Right atrium auricular region (tissue), 2 donors: ENCODE data around the gene TNS1. TPM values are rescaled to one million over a fixed set of nuclear protein-coding genes. Genes with fewer than 3 reads are reported as not detected.

Experiments
- DNase-seq: peaks from one replicate; pipeline ENCODE4 v3.0.0-alpha.2; 2019; ENCODE audit warnings: low spot score
- H3K27ac ChIP-seq, 2 donors: fragments of 200-600 bp; sonication (generic); 1 replicate in 1 of 2; 2 replicates in 1 of 2; pipeline ENCODE4 v1.5.1; 2016 to 2019
- H3K27me3 ChIP-seq, 2 donors: fragments of 200-600 bp; sonication (generic); one replicate each; pipeline versions ENCODE4 v1.5.1 to v1.6.0; 2017 to 2019
- H3K36me3 ChIP-seq: fragments of 200-600 bp; sonication (generic); one replicate; pipeline ENCODE4 v1.5.1; 2016
- H3K4me1 ChIP-seq, 2 donors: fragments of 200-600 bp; sonication (generic); one replicate each; pipeline versions ENCODE4 v1.5.1 to v1.6.0; 2017 to 2019
- H3K4me3 ChIP-seq, 2 donors: fragments of 200-600 bp; sonication (generic); 1 replicate in 1 of 2; 2 replicates in 1 of 2; pipeline ENCODE4 v1.5.1; 2017 to 2019; ENCODE audit warnings: mild to moderate bottlenecking in 1 of 2, moderate library complexity in 1 of 2
- H3K9me3 ChIP-seq, 2 donors: fragments of 200-600 bp; sonication (generic); one replicate each; pipeline ENCODE4 v1.5.1; 2019
- microRNA-seq, 2 donors: library from miRNA; unstranded; fragments of <30 nt; microRNA quantifications; one replicate each; pipeline ENCODE4, GENCODE V29; 2016 to 2017; ENCODE audit warnings: borderline number of aligned reads in 2 of 2, borderline replicate concordance in 1 of 2
- total RNA-seq, 2 donors: library from RNA; depleted of rRNA; stranded (reverse); fragments of >200 nt; gene quantifications; one replicate each; pipeline ENCODE4 v1.1.0, GENCODE V29; 2016
- TF ChIP-seq, protein P1 (sequence below), 2 donors: fragments of 200-600 bp; sonication (generic); IDR thresholded peaks; one replicate each; pipeline ENCODE4 v1.5.1; 2019; ENCODE audit warnings: antibody characterized with exemption in 2 of 2

The TNS1 gene
- total RNA-seq, 2 donors from 2014 or later: 393 to 720 TPM

DNA sequence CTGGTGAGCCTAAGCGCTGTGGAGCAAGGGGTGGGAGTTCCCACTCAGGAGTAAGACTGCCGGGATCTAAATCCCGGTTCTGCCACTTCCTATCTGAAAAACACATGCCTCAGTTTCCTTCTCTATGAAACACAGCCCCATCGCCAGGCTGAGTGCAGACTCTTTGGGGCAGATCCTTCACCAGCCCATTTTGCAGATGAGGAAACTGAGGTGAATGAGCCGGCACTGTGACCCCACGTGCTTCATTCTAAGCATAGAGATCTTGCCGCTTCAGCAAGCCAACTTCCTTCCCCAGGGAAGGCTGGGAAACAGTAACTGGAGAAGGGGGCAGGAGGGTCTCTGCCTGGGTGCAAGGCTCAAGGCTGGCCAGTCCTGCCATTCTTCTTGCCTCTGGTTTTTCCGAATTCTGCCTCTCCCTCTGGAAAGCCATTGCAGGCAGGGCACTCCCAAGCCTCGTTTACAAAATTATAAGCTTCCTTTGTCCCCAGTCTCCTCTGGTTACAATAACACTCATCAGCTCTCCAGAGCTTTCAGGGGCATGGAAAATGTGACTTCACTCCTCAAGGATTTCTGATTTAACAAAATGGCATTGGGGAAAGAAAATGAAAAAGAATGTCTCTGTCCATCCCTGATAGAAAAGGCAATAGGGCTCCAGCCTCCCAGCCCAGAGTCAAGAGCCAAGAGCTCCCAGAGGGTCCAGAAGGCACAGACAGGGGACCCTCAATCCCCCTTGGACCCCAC is 249.2 kb downstream of the TNS1 start:
- H3K4me1 ChIP-seq: peaks cover 0 to 27% of the 10 kb centered on the region in 2 donors
- H3K27me3 ChIP-seq: no peaks in the 10 kb centered on the region
- no peak for DNase-seq
- TF ChIP-seq, protein P1, sequence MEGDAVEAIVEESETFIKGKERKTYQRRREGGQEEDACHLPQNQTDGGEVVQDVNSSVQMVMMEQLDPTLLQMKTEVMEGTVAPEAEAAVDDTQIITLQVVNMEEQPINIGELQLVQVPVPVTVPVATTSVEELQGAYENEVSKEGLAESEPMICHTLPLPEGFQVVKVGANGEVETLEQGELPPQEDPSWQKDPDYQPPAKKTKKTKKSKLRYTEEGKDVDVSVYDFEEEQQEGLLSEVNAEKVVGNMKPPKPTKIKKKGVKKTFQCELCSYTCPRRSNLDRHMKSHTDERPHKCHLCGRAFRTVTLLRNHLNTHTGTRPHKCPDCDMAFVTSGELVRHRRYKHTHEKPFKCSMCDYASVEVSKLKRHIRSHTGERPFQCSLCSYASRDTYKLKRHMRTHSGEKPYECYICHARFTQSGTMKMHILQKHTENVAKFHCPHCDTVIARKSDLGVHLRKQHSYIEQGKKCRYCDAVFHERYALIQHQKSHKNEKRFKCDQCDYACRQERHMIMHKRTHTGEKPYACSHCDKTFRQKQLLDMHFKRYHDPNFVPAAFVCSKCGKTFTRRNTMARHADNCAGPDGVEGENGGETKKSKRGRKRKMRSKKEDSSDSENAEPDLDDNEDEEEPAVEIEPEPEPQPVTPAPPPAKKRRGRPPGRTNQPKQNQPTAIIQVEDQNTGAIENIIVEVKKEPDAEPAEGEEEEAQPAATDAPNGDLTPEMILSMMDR (IDR thresholded peaks at IDR 0.05): no peak
- H3K36me3 ChIP-seq: peaks cover 4% of the 10 kb centered on the region
- H3K27ac ChIP-seq: peak overlapping the region in 1 of 2 donors; percentile 11
- H3K9me3 ChIP-seq: no peaks in the 10 kb centered on the region
- H3K4me3 ChIP-seq: no peak overlapping the region

DNA sequence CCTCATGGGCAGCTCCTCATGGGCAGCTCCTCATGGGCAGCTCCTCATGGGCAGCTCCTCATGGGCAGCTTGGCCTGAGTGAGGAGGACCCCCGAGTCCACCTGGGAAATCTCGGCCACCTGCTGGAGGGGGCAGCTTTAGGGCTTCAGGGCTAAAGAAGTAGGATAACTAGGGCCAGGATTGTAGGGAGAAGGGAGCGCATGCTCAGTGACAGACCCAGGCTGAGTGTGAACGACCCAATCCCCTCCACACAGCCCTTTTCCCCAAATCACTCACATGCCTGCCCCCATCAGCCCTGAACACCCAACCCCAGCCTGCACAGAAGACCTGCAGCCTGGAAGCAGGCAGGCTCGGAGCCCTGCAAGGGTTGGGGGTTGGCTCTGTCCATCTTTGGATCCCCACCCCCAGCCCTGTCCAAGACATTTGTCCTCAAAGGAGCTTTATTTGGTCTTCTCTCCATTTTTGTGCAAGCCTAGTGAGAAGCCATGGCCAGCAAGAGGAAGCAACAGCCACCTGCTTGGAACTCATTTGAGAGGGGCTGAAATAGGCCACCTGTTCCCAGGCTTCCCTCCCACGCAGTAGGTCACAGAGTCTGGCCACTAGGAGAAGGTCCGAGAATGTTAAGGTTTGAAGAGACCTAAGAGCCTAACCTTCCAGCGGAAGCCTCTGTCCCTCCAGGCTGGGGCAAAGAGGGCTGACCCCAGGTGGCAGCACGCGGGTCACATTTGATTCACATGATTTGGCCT is 249.9 kb downstream of the TNS1 start:
- no peak overlapping the region for H3K27ac ChIP-seq
- H3K4me1 ChIP-seq: peaks cover 0 to 27% of the 10 kb centered on the region in 2 donors

GRCh38 chr2:217751952-217752351 is 250.8 kb downstream of the TNS1 start:
- Histone ChIP-seq H3K27ac (no peak overlapping the region), H3K4me1 (peaks cover 0 to 27% of the 10 kb centered on the region in 2 donors), H3K9me3 (no peaks in the 10 kb centered on the region), H3K4me3 (no peak overlapping the region), H3K27me3 (no peaks in the 10 kb centered on the region), H3K36me3 (no peaks in the 10 kb centered on the region)
- TF ChIP-seq, protein P1 (IDR thresholded peaks at IDR 0.05): no peak
- DNase-seq: no peak

More for the DNA sequence above, 249.9 kb downstream of the TNS1 start:
- H3K9me3 ChIP-seq: no peaks in the 10 kb centered on the region
- H3K36me3 ChIP-seq: no peaks in the 10 kb centered on the region
- DNase-seq: no peak
- TF ChIP-seq, protein P1 (IDR thresholded peaks at IDR 0.05): no peak
- no peaks in the 10 kb centered on the region for H3K27me3 ChIP-seq
- H3K4me3 ChIP-seq: no peak overlapping the region

DNA sequence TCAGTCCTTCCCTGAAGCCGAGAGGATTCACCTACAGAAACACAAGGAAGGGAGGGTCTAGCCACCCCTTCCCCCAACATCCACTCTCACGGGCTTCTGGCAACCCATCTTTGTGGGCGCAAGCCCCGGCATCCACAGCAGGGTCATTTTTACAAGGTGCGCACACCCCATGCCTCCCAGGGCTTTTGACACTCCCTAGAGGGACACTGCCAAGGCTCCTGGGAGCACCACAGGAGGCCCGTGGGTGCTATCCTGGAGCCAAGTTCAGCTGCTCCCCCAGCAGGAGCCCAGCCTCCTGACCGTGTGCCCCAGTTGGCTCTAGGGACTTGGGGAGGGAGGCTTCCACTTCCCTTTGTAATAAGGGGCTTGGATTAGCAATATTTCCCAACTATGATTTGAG is 251.6 kb downstream of the TNS1 start:
- no peak overlapping the region for H3K27ac ChIP-seq
- TF ChIP-seq, protein P1 (IDR thresholded peaks at IDR 0.05): no peak
- no peak for DNase-seq

More for the DNA sequence above, 251.6 kb downstream of the TNS1 start:
- peaks cover 0 to 21% of the 10 kb centered on the region in 2 donors for H3K4me1 ChIP-seq
- no peaks in the 10 kb centered on the region for H3K36me3 ChIP-seq
- no peak overlapping the region for H3K4me3 ChIP-seq
- H3K9me3 ChIP-seq: no peaks in the 10 kb centered on the region
- H3K27me3 ChIP-seq: no peaks in the 10 kb centered on the region

Small RNA genes within 50 kb of the gene (microRNA-seq; reads per million reads assigned to microRNA genes)
- 1.4 to 2.1 reads per million in 2 donors for gene MIR6809

Other genes starting within 250 kb of the TNS1 start
- under 1 TPM in 1 of 2 donors, not detected in 1; 0.12 TPM for gene RUFY4, start 66.3 kb upstream of the TNS1 start, total RNA-seq
- under 1 TPM; 0.35 to 0.59 TPM for gene CXCR2, start 123.0 kb upstream of the TNS1 start, total RNA-seq
- under 1 TPM; 0.51 to 0.78 TPM for gene CXCR1, start 164.0 kb upstream of the TNS1 start, total RNA-seq
- gene ARPC2, start 214.2 kb upstream of the TNS1 start, total RNA-seq: 100 to 1,000 TPM; 112 to 177 TPM